IMR-90 (cell line): ENCODE results near the gene ASTN2. TPM values are rescaled to one million over a fixed set of nuclear protein-coding genes. Genes with fewer than 3 reads are reported as not detected.

Experiments used
- ATAC-seq: fragments of 200-7000 bp; cut with Tn5 transposase; 2 replicates; pipeline ENCODE4 v1.9.1; 2020; ENCODE audit warnings: low read depth, mild to moderate bottlenecking, moderate library complexity
- BruUV-seq: library from RNA; stranded (reverse); fragments of 400-500 nt; replicated peaks from 2 replicates; lab custom pipeline; 2021; lab: Mats Ljungman, UMichigan
- CTCF ChIA-PET: fragments of 300-600 bp; formaldehyde crosslinking; extraction: SDS; loops from one replicate; lab custom pipeline; 2021; ENCODE audit warnings: antibody characterized with exemption; lab: Yijun Ruan, JAX
- POLR2A ChIA-PET: fragments of 300-600 bp; sonication (Branson Sonifier 250); formaldehyde crosslinking; loops from one replicate; lab custom pipeline; 2022; ENCODE audit warnings: antibody characterized with exemption; ENCODE audit not compliant: unreplicated experiment; lab: Charles Lee
- DNase-seq: peaks from one replicate; pipeline ENCODE4 v3.0.0; 2013
- H2AFZ ChIP-seq: replicated peaks from 2 replicates; pipeline ENCODE3; 2013; ENCODE audit warnings: low read length, mild to moderate bottlenecking; ENCODE audit not compliant: poor library complexity
- H2AK5ac ChIP-seq: 2 replicates; pipeline ENCODE4 v1.6.1; 2013; ENCODE audit warnings: low read depth, low read length, inconsistent platforms
- H2AK9ac ChIP-seq: replicated peaks from 2 replicates; pipeline ENCODE3; 2013; ENCODE audit warnings: mild to moderate bottlenecking, low read depth, low read length, moderate library complexity; ENCODE audit not compliant: poor library complexity
- H2BK120ac ChIP-seq: 2 replicates; pipeline ENCODE4 v1.6.1; 2013; ENCODE audit warnings: low read depth, low read length, inconsistent platforms
- H2BK15ac ChIP-seq: 3 replicates; pipeline ENCODE4 v1.6.1; 2013; ENCODE audit warnings: low read depth, low read length, inconsistent platforms
- H2BK20ac ChIP-seq: 2 replicates; pipeline ENCODE4 v1.6.1; 2013; ENCODE audit warnings: low read depth, mild to moderate bottlenecking, inconsistent platforms, low read length, moderate library complexity
- H2BK5ac ChIP-seq: 2 replicates; pipeline ENCODE4 v1.6.1; 2013; ENCODE audit warnings: mild to moderate bottlenecking, low read depth, low read length, inconsistent platforms; ENCODE audit not compliant: poor library complexity, severe bottlenecking
- H3K14ac ChIP-seq: replicated peaks from 2 replicates; pipeline ENCODE4 v1.6.1; 2013; ENCODE audit warnings: low read depth, low read length, inconsistent platforms
- H3K18ac ChIP-seq: 2 replicates; pipeline ENCODE4 v1.6.1; 2013; ENCODE audit warnings: low read depth, low read length, control low read depth
- H3K23ac ChIP-seq: 2 replicates; pipeline ENCODE4 v1.6.1; 2013; ENCODE audit warnings: low read depth, low read length, inconsistent platforms
- H3K27ac ChIP-seq: 2 replicates; pipeline ENCODE4 v1.5.1; 2013; ENCODE audit warnings: mild to moderate bottlenecking, control low read depth, low read length; ENCODE audit not compliant: insufficient read depth
- H3K27me3 ChIP-seq: 2 replicates; pipeline ENCODE4 v1.6.1; 2013; ENCODE audit warnings: low read length; ENCODE audit not compliant: control insufficient read depth, insufficient read depth
- H3K36me3 ChIP-seq: 2 replicates; pipeline ENCODE4 v1.6.1; 2013; ENCODE audit warnings: low read length, mixed read lengths; ENCODE audit not compliant: control insufficient read depth, insufficient read depth
- H3K4ac ChIP-seq: 2 replicates; pipeline ENCODE4 v1.6.1; 2013; ENCODE audit warnings: low read depth, low read length, inconsistent platforms
- H3K4me1 ChIP-seq: 2 replicates; pipeline ENCODE4 v1.6.1; 2013; ENCODE audit warnings: low read length, mixed read lengths; ENCODE audit not compliant: control insufficient read depth, insufficient read depth
- H3K4me2 ChIP-seq: 2 replicates; pipeline ENCODE4 v1.6.1; 2013; ENCODE audit warnings: low read depth, mild to moderate bottlenecking, control low read depth, low read length, moderate library complexity
- H3K4me3 ChIP-seq: 2 replicates; pipeline ENCODE4 v1.5.1; 2013; ENCODE audit warnings: low read depth, mild to moderate bottlenecking, control low read depth, low read length, moderate library complexity; ENCODE audit not compliant: insufficient read depth
- H3K56ac ChIP-seq: 2 replicates; pipeline ENCODE4 v1.6.1; 2013; ENCODE audit warnings: low read length, inconsistent platforms; ENCODE audit not compliant: insufficient read depth; ENCODE audit errors: extremely low read depth
- H3K79me1 ChIP-seq, 2 experiments: 2 replicates each; pipeline ENCODE4 v1.6.1; 2013; ENCODE audit warnings: low read length in 2 of 2, inconsistent platforms in 1 of 2, low read depth in 1 of 2
- H3K9ac ChIP-seq: 2 replicates; pipeline ENCODE4 v1.6.1; 2013; ENCODE audit warnings: low read depth, low read length, control low read depth
- H3K9me1 ChIP-seq: 2 replicates; pipeline ENCODE4 v1.6.1; 2013; ENCODE audit warnings: low read length, inconsistent platforms; ENCODE audit not compliant: insufficient read depth
- H3K9me3 ChIP-seq: 2 replicates; pipeline ENCODE4 v1.6.1; 2013; ENCODE audit warnings: low read length; ENCODE audit not compliant: control insufficient read depth, insufficient read depth
- H4K20me1 ChIP-seq: 2 replicates; pipeline ENCODE4 v1.6.1; 2013; ENCODE audit warnings: low read length, inconsistent platforms; ENCODE audit not compliant: insufficient read depth
- H4K5ac ChIP-seq: 2 replicates; pipeline ENCODE4 v1.6.1; 2013; ENCODE audit warnings: mild to moderate bottlenecking, low read depth, low read length, control low read depth
- H4K8ac ChIP-seq, 2 experiments: 2 replicates each; pipeline ENCODE4 v1.6.1; 2013; ENCODE audit warnings: low read depth in 2 of 2, low read length in 2 of 2, control low read depth in 1 of 2, inconsistent platforms in 1 of 2
- H4K91ac ChIP-seq: 2 replicates; pipeline ENCODE4 v1.6.1; 2013; ENCODE audit warnings: low read depth, low read length, inconsistent platforms; ENCODE audit not compliant: insufficient read depth
- BHLHE40 ChIP-seq: fragments of 150-350 bp; IDR thresholded peaks from 2 replicates; pipeline ENCODE4 v1.6.1; 2016; ENCODE audit warnings: mild to moderate bottlenecking, low read depth, low read length
- CEBPB ChIP-seq: IDR thresholded peaks from 2 replicates; pipeline ENCODE4 v1.6.1; 2012; ENCODE audit warnings: low read depth, low read length, improper control_type of control experiment
- CHD1 ChIP-seq: IDR thresholded peaks from 2 replicates; pipeline ENCODE4 v1.6.1; 2012; ENCODE audit warnings: low read depth, low read length, improper control_type of control experiment
- CTCF ChIP-seq: conservative IDR thresholded peaks from 2 replicates; pipeline ENCODE4 v1.5.1; 2012; ENCODE audit warnings: mild to moderate bottlenecking, low read depth, low read length, improper control_type of control experiment
- ELK1 ChIP-seq: fragments of 150-350 bp; IDR thresholded peaks from 2 replicates; pipeline ENCODE4 v1.6.1; 2016; ENCODE audit warnings: low read depth, mild to moderate bottlenecking, low read length, moderate library complexity, borderline replicate concordance
- FOS ChIP-seq: fragments of 150-350 bp; IDR thresholded peaks from 2 replicates; pipeline ENCODE4 v1.6.1; 2016; ENCODE audit warnings: low read depth, low read length
- MAFK ChIP-seq: IDR thresholded peaks from 2 replicates; pipeline ENCODE4 v1.6.1; 2012; ENCODE audit warnings: low read depth, low read length, improper control_type of control experiment
- MAZ ChIP-seq: IDR thresholded peaks from 2 replicates; pipeline ENCODE4 v1.6.1; 2012; ENCODE audit warnings: low read depth, mild to moderate bottlenecking, low read length, improper control_type of control experiment, moderate library complexity, borderline replicate concordance
- MXI1 ChIP-seq: IDR thresholded peaks from 2 replicates; pipeline ENCODE4 v1.6.1; 2012; ENCODE audit warnings: low read depth, mild to moderate bottlenecking, low read length, moderate library complexity, borderline replicate concordance
- NFE2L2 ChIP-seq: fragments of 150-350 bp; IDR thresholded peaks from 2 replicates; pipeline ENCODE4 v1.6.1; 2016; ENCODE audit warnings: low read depth, mild to moderate bottlenecking, low read length
- POLR2A ChIP-seq: IDR thresholded peaks from 2 replicates; pipeline ENCODE4 v1.6.1; 2012; ENCODE audit warnings: mild to moderate bottlenecking, low read depth, low read length
- RAD21 ChIP-seq: IDR thresholded peaks from 2 replicates; pipeline ENCODE4 v1.6.1; 2012; ENCODE audit warnings: low read length, improper control_type of control experiment
- RCOR1 ChIP-seq: IDR thresholded peaks from 2 replicates; pipeline ENCODE4 v1.6.1; 2012; ENCODE audit warnings: mild to moderate bottlenecking, low read length, improper control_type of control experiment; ENCODE audit not compliant: insufficient replicate concordance
- RFX5 ChIP-seq: IDR thresholded peaks from 2 replicates; pipeline ENCODE4 v1.8.0; 2012; ENCODE audit warnings: low read depth, mild to moderate bottlenecking, low read length, moderate library complexity
- SMC3 ChIP-seq: fragments of 150-350 bp; IDR thresholded peaks from 2 replicates; pipeline ENCODE4 v1.6.1; 2016; ENCODE audit warnings: low read depth, mild to moderate bottlenecking, antibody characterized with exemption, low read length, moderate library complexity
- USF2 ChIP-seq: fragments of 150-350 bp; IDR thresholded peaks from 2 replicates; pipeline ENCODE4 v1.6.1; 2017; ENCODE audit warnings: mild to moderate bottlenecking, antibody characterized with exemption, low read length, low read depth
- WGBS, 2 experiments: methylation state at CpG; one replicate each; pipeline versions ENCODE4 v1.1.5 to v1.1.7; 2013; ENCODE audit warnings: missing lambda C conversion rate in 2 of 2; ENCODE audit not compliant: insufficient read length in 1 of 2; ENCODE audit errors: extremely low coverage in 2 of 2; 5-methylcytosine and 5-hydroxymethylcytosine counted together
- dilution Hi-C: fragments of 300-500 bp; cut with HindIII; formaldehyde crosslinking; loops from one replicate; pipeline ENCODE4 v1.14.3; 2018; ENCODE audit warnings: low sequenced_read_pairs; ENCODE audit not compliant: unreplicated experiment
- in situ Hi-C: fragments of 300-500 bp; cut with MboI; formaldehyde crosslinking; loops from 3 replicates; pipeline ENCODE4 v1.14.3; 2019; ENCODE audit warnings: low sequenced_read_pairs, inconsistent platforms, mixed read lengths
- intact Hi-C: fragments of 100-400 bp; cut with micrococcal nuclease; formaldehyde crosslinking; loops from 2 replicates; pipeline ENCODE4 v1.10.0; 2022
- polyA plus RNA-seq, 3 experiments: library from polyadenylated mRNA; depleted of rRNA; stranded (reverse); fragments of >200 nt; gene quantifications; 2 replicates each; pipeline ENCODE4 v1.2.3, GENCODE V29; 2012; ENCODE audit warnings: low replicate concordance in 1 of 3
- total RNA-seq: library from RNA; depleted of rRNA; stranded (reverse); fragments of >200 nt; gene quantifications from 2 replicates; pipeline ENCODE4 v1.2.3, GENCODE V29; 2012

The ASTN2 gene
- total and polyA plus RNA-seq, 2 of the 4 experiments (the other 2 are of a cell fraction), result 3.8 to 6.8 TPM

GRCh38 chr9:116900007-116900367 is 514.9 kb downstream of the ASTN2 start:
- Histone ChIP-seq H2BK20ac (no peak overlapping the region), H3K23ac (no peak overlapping the region), H3K79me1 (no peaks in the 10 kb centered on the region), H3K27ac (no peak overlapping the region), H2AK9ac (no peak overlapping the region), H4K5ac (no peak overlapping the region), H3K36me3 (no peaks in the 10 kb centered on the region), H4K91ac (peak overlapping the region; percentile 11; the same call in 1 of the 2 replicates), H2AK5ac (no peak overlapping the region), H4K8ac (no peak overlapping the region), H2BK15ac (no peak overlapping the region), H3K56ac (no peak overlapping the region), H2AFZ (no peak overlapping the region), H3K18ac (peak overlapping the region; percentile 59; the same call in 1 of the 2 replicates), H2BK5ac (peak overlapping the region; percentile 47), H3K4me2 (no peak overlapping the region), H3K4ac (no peak overlapping the region), H3K27me3 (no peaks in the 10 kb centered on the region; the same call in 1 of the 2 replicates), H3K4me3 (no peak overlapping the region), H2BK120ac (peak overlapping the region; percentile 70; the same call in 1 of the 2 replicates), H3K4me1 (no peaks in the 10 kb centered on the region), H3K9me1 (no peaks in the 10 kb centered on the region), H3K9me3 (peaks cover 5% of the 10 kb centered on the region), H3K14ac (no peak overlapping the region), H3K9ac (no peak overlapping the region), H4K20me1 (no peaks in the 10 kb centered on the region)
- ATAC-seq (no peak), DNase-seq (no peak)
- in situ Hi-C loops (no loop called here), dilution Hi-C loops (no loop called here), intact Hi-C loops (no loop called here)
- ChIA-PET POLR2A (no interaction called here), CTCF (no interaction called here)
- BruUV-seq, result no TSS peak
- 38% methylated on average over 1 of the region's 1 CpG; no CpG with 5 or more reads in 1 of the 2 experiments for WGBS, 2 experiments
- TF ChIP-seq CEBPB (no peak), ELK1 (no peak), RCOR1 (no peak), SMC3 (no peak), FOS (no peak), BHLHE40 (no peak), CHD1 (no peak), NFE2L2 (no peak), MXI1 (no peak), POLR2A (no peak), MAZ (no peak), CTCF (no peak), MAFK (no peak), RAD21 (no peak), USF2 (no peak), RFX5 (no peak)
